Stomach (tissue), 4 donors: ENCODE measurements around the gene NKAIN2.

Experiments
- CTCF ChIP-seq, 7 experiments: fragments of 450-650 bp in 4 of 7; fragments of 200-600 bp in 3 of 7; sonication (generic) in 3 of 7; IDR thresholded peaks; one replicate each; pipeline ENCODE4 v1.5.1; 2016 to 2019; ENCODE audit warnings: antibody characterized with exemption in 7 of 7, control low read depth in 2 of 7, mild to moderate bottlenecking in 1 of 7
- POLR2A ChIP-seq, 4 donors: fragments of 450-650 bp; IDR thresholded peaks; one replicate each; pipeline ENCODE4 v1.6.1; 2016; ENCODE audit warnings: antibody characterized with exemption in 4 of 4, control low read depth in 2 of 4, mild to moderate bottlenecking in 1 of 4, moderate library complexity in 1 of 4
- POLR2AphosphoS5 ChIP-seq, 3 donors: sonication (generic); formaldehyde crosslinking; IDR thresholded peaks; one replicate each; pipeline ENCODE4 v1.6.1; 2016; ENCODE audit warnings: antibody characterized with exemption in 3 of 3

DNA sequence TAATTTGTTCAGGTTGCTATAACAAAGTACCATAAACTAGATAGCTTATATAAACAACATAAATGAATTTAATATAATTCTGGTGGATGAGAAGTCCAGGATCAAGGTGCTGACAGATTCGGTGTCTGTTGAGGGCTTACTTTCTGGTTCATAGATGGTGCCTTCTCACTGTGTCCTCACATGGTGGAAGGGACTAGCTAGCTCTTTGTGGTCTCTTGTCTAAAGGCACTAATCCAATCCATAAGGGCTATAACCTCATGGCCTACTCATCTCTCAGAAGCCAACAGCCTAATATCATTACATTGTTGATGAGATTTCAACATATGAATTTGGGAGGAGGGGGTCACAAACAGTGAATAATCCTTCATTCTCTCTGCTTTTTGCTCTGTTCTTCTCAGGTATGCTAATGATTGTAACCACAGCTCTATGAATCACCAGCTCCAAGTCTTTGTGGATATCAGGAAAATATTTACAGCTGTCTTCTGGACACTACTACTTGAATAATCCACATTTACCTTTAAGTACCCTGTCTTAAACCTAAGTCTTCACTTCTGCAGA is 122.3 kb downstream of the NKAIN2 start:
- TF ChIP-seq CTCF (IDR thresholded peaks at IDR 0.05) = no peak
- TF ChIP-seq POLR2AphosphoS5 (IDR thresholded peaks at IDR 0.05) = no peak
- no peak for TF ChIP-seq POLR2A (IDR thresholded peaks at IDR 0.05)
